K562 (cell line): ENCODE results near the gene RNF212B. TPM values are rescaled to one million over a fixed set of nuclear protein-coding genes. Genes with fewer than 3 reads are reported as not detected.

Experiments used
- ATAC-seq: fragments of 200-7000 bp; cut with Tn5 transposase; 3 replicates; pipeline ENCODE4 v1.9.1; 2020; ENCODE audit warnings: moderate library complexity
- BruUV-seq: library from RNA; stranded (reverse); fragments of 400-500 nt; replicated peaks from 2 replicates; lab custom pipeline; 2021; lab: Mats Ljungman, UMichigan
- CTCF ChIA-PET: fragments of 300-600 bp; formaldehyde crosslinking; extraction: SDS; loops from one replicate; lab custom pipeline; 2021; ENCODE audit warnings: low intra/inter-chr PET ratio; lab: Yijun Ruan, JAX
- POLR2A ChIA-PET: fragments of 300-600, 350-650 bp; sonication (Branson Sonifier 250); formaldehyde crosslinking; extraction: SDS; loops from one replicate; lab custom pipeline; 2021; ENCODE audit warnings: antibody characterized with exemption, inconsistent platforms; lab: Yijun Ruan, JAX
- DNase-seq, 4 experiments: peaks; one replicate each; pipeline versions ENCODE4 v3.0.0 to v3.0.0-alpha.2; 2011 to 2018; ENCODE audit warnings: low spot score in 3 of 4, mixed read lengths in 3 of 4; ENCODE audit errors: extremely low read depth in 1 of 4
- FAIRE-seq: peaks from 2 replicates; lab custom pipeline; 2011; peaks lifted over from hg19 to GRCh38; lab: Jason Lieb, UNC
- H2AFZ ChIP-seq: 2 replicates; pipeline ENCODE4 v1.6.0; 2011; ENCODE audit warnings: low read depth, low read length, control low read depth, inconsistent platforms
- H3K27ac ChIP-seq: fragments of 200-600 bp; 3 replicates; pipeline ENCODE4 v1.8.0; 2011; ENCODE audit warnings: low read depth, mild to moderate bottlenecking, control low read depth, inconsistent platforms, low read length, moderate library complexity, mixed read lengths; ENCODE audit errors: extremely low read depth
- H3K27me3 ChIP-seq, 2 experiments: fragments of 300-600 bp in 1 of 2; 2 replicates in 1 of 2; 3 replicates in 1 of 2; pipeline versions ENCODE4 v1.6.0 to v1.8.0; 2011; ENCODE audit warnings: inconsistent platforms in 2 of 2, low read length in 2 of 2, mild to moderate bottlenecking in 1 of 2, mixed read lengths in 1 of 2, moderate library complexity in 1 of 2; ENCODE audit not compliant: control insufficient read depth in 2 of 2, insufficient read depth in 2 of 2
- H3K36me3 ChIP-seq: fragments of 300-600 bp; 3 replicates; pipeline ENCODE4 v1.8.0; 2011; ENCODE audit warnings: mild to moderate bottlenecking, low read length, inconsistent platforms; ENCODE audit not compliant: control insufficient read depth, insufficient read depth
- H3K4me1 ChIP-seq, 2 experiments: fragments of 200-600 bp in 1 of 2; replicated peaks in 1 of 2; 2 replicates in 1 of 2; 3 replicates in 1 of 2; pipeline versions ENCODE4 v1.5.1 to v1.8.0; 2011; ENCODE audit warnings: inconsistent platforms in 2 of 2, low read length in 2 of 2, mild to moderate bottlenecking in 1 of 2, mixed read lengths in 1 of 2, moderate library complexity in 1 of 2; ENCODE audit not compliant: control insufficient read depth in 2 of 2, insufficient read depth in 2 of 2
- H3K4me2 ChIP-seq: 2 replicates; pipeline ENCODE4 v1.6.1; 2011; ENCODE audit warnings: low read length, control low read depth, inconsistent platforms, mixed read lengths; ENCODE audit not compliant: insufficient read depth
- H3K4me3 ChIP-seq: fragments of 200-600 bp; sonication (generic), shearing (Covaris generic); 2 replicates; pipeline ENCODE4 v1.5.1; 2016; ENCODE audit warnings: control low read depth, inconsistent platforms
- H3K79me2 ChIP-seq: fragments of 200-600 bp; 3 replicates; pipeline ENCODE4 v1.8.0; 2011; ENCODE audit warnings: low read length, inconsistent platforms; ENCODE audit not compliant: control insufficient read depth, insufficient read depth
- H3K9ac ChIP-seq, 2 experiments: 2 replicates each; pipeline versions ENCODE4 v1.6.0 to v1.6.1; 2011; ENCODE audit warnings: low read depth in 2 of 2, low read length in 2 of 2, control low read depth in 1 of 2, inconsistent platforms in 1 of 2, mild to moderate bottlenecking in 1 of 2, mixed read lengths in 1 of 2; ENCODE audit not compliant: insufficient read depth in 1 of 2
- H3K9me1 ChIP-seq: one replicate; pipeline ENCODE4 v1.6.0; 2011; ENCODE audit warnings: inconsistent platforms, mild to moderate bottlenecking, low read length, moderate library complexity; ENCODE audit not compliant: control insufficient read depth, insufficient read depth
- H3K9me3 ChIP-seq: replicated peaks from 2 replicates; pipeline ENCODE4 v1.5.1; 2011; ENCODE audit warnings: low read depth, low read length, inconsistent platforms; ENCODE audit not compliant: control insufficient read depth, insufficient read depth
- H4K20me1 ChIP-seq: replicated peaks from 2 replicates; pipeline ENCODE4 v1.6.1; 2011; ENCODE audit warnings: low read length, inconsistent platforms, mixed read lengths; ENCODE audit not compliant: control insufficient read depth, insufficient read depth
- ATF7 ChIP-seq: fragments of 450-650 bp; IDR thresholded peaks from 2 replicates; pipeline ENCODE4 v1.7.1; 2014; ENCODE audit warnings: mild to moderate bottlenecking, moderate library complexity
- CGGBP1 ChIP-seq: fragments of 250-450 bp; sonication (Bioruptor Pico); IDR thresholded peaks from 2 replicates; pipeline ENCODE4 v1.9.0; 2021; ENCODE audit warnings: mild to moderate bottlenecking
- FOXJ2 ChIP-seq: fragments of 200-800 bp; sonication (Bioruptor generic); IDR thresholded peaks from 2 replicates; pipeline ENCODE4 v1.6.1; 2016; ENCODE audit warnings: missing genetic modification characterization, missing compliant biosample characterization
- KLF10 ChIP-seq: fragments of 250-450 bp; sonication (Bioruptor Pico); IDR thresholded peaks from 2 replicates; pipeline ENCODE4 v1.6.1; 2021; ENCODE audit warnings: matching md5 sums
- MXI1 ChIP-seq: IDR thresholded peaks from 2 replicates; pipeline ENCODE4 v1.6.1; 2011; ENCODE audit warnings: low read depth, mild to moderate bottlenecking, improper control_type of control experiment, low read length
- SFPQ ChIP-seq: fragments of 200-400 bp; formaldehyde crosslinking; IDR thresholded peaks from 2 replicates; pipeline ENCODE4 v1.6.1; 2017; ENCODE audit warnings: mild to moderate bottlenecking, low read depth, low read length, moderate library complexity
- ZNF184 ChIP-seq: sonication (generic); formaldehyde crosslinking; IDR thresholded peaks from 2 replicates; pipeline ENCODE4 v1.5.0; 2020; ENCODE audit warnings: missing genetic modification reagents
- ZNF76 ChIP-seq: fragments of 250-450 bp; sonication (Bioruptor Pico); IDR thresholded peaks from 2 replicates; pipeline ENCODE4 v1.4.0; 2020; ENCODE audit warnings: mild to moderate bottlenecking, moderate library complexity, borderline replicate concordance
- WGBS: fragments of 100-300 bp; shearing (Covaris generic); methylation state at CpG from one replicate; pipeline ENCODE4 v1.1.6; 2016; ENCODE audit warnings: low coverage, mixed read lengths; ENCODE audit not compliant: insufficient coverage; ENCODE audit errors: missing lambda C conversion rate; 5-methylcytosine and 5-hydroxymethylcytosine counted together
- in situ Hi-C: fragments of 300-500 bp; cut with MboI; formaldehyde crosslinking; loops from 4 replicates; pipeline ENCODE4 v1.15.0; 2018; ENCODE audit warnings: inconsistent platforms, mixed read lengths
- intact Hi-C: fragments of 100-400 bp; cut with micrococcal nuclease; formaldehyde crosslinking; loops from 2 replicates; pipeline ENCODE4 v1.14.2; 2022
- polyA plus RNA-seq, 8 experiments: library from polyadenylated mRNA; depleted of rRNA in 4 of 8; stranded (reverse) in 5 of 8; unstranded in 3 of 8; fragments of >200 nt; fragmentation: Nextera tagmentation in 2 of 8; fragmentation: Illumina TruSeq in 1 of 8; extraction: Ambion mirVana in 2 of 8; extraction: Trizol in 1 of 8; gene quantifications; 2 replicates each; pipeline versions ENCODE4 v1.2.1 to v1.2.3, GENCODE V29; 2011 to 2014; ENCODE audit warnings: inconsistent platforms in 1 of 8, missing spikeins in 1 of 8
- total RNA-seq, 7 experiments: library from RNA; depleted of rRNA in 6 of 7; stranded (reverse); fragments of >200 nt in 6 of 7; fragmentation: Illumina TruSeq in 2 of 7; extraction: Trizol in 2 of 7; gene quantifications; 2 replicates each; pipeline versions ENCODE4 v1.2.1 to v1.2.3, GENCODE V29; 2011 to 2021; ENCODE audit warnings: low replicate concordance in 1 of 7

The RNF212B gene
- total and polyA plus RNA-seq, 9 of the 15 experiments (the other 6 are each of a cell fraction or from before 2014, with no cell fraction given), result 0.15 to 0.43 (median 0.27) TPM; not detected in 3

GRCh38 chr14:23297096-23297495 is 59.4 kb downstream of the RNF212B start (continued):
- no peak for TF ChIP-seq SFPQ
- no peak for TF ChIP-seq FOXJ2

GRCh38 chr14:23297611-23298277 is 60.0 kb downstream of the RNF212B start:
- intact Hi-C loops (no loop called here), in situ Hi-C loops (no loop called here)
- H3K9me3 ChIP-seq, result no peaks in the 10 kb centered on the region
- H3K27ac ChIP-seq, result no peak overlapping the region
- peaks cover 22 to 25% of the 10 kb centered on the region in 2 experiments for H3K4me1 ChIP-seq
- peaks cover 23% of the 10 kb centered on the region; the same call in 2 of the 3 replicates for H3K36me3 ChIP-seq
- H4K20me1 ChIP-seq, result no peaks in the 10 kb centered on the region
- no peak for ATAC-seq
- peaks cover 16% of the 10 kb centered on the region for H3K79me2 ChIP-seq
- TF ChIP-seq ZNF184 (CRISPR knock-in tag) (no peak), MXI1 (no peak), CGGBP1 (CRISPR knock-in tag) (no peak), ATF7 (no peak), ZNF76 (CRISPR knock-in tag) (no peak), KLF10 (CRISPR knock-in tag) (no peak)
- BruUV-seq, result no TSS peak
- no peak overlapping the region for H3K4me3 ChIP-seq
- 85% methylated on average over 5 of the region's 7 CpGs for WGBS
- DNase-seq, result no peak
- no peak for FAIRE-seq
- no peak overlapping the region for H2AFZ ChIP-seq
- no peaks in the 10 kb centered on the region for H3K9me1 ChIP-seq
- ChIA-PET CTCF (interaction anchor here (3.3 to 5.9 kb wide), 2 partner anchors 32 to 177 kb away, joined by 14 to 58 read pairs; no protein-coding TSS in a partner anchor), POLR2A (interaction anchor here (0.6 to 1.4 kb wide), 3 partner anchors 11 to 203 kb away, joined by 3 to 4 read pairs (median 4); partner anchors contain the start of genes ACIN1 and C14orf119)
- H3K4me2 ChIP-seq, result no peak overlapping the region
- H3K27me3 ChIP-seq, result no peaks in the 10 kb centered on the region
- H3K9ac ChIP-seq, result 0 out of 4 replicates have a peak overlapping the region, but pooled peaks of 1 of the 2 experiments have one; percentile 49
